GM23248 (cell line): ENCODE data around the gene ERC1. TPM values are rescaled to one million over a fixed set of nuclear protein-coding genes. Genes with fewer than 3 reads are reported as not detected.

ENCODE experiments used
- DNase-seq: peaks from one replicate; pipeline ENCODE4 v3.0.0-alpha.2; 2015
- H2AFZ ChIP-seq: fragments of 200-600 bp; sonication (generic); 2 replicates; pipeline ENCODE4 v1.6.1; 2016; ENCODE audit warnings: antibody characterized with exemption
- H3F3A ChIP-seq: fragments of 200-600 bp; sonication (generic); 2 replicates; pipeline ENCODE4 v1.6.1; 2016; ENCODE audit warnings: mild to moderate bottlenecking, antibody characterized with exemption, mixed run types; ENCODE audit not compliant: insufficient read depth
- H3K27ac ChIP-seq: fragments of 200-600 bp; sonication (generic); 2 replicates; pipeline ENCODE4 v1.5.1; 2016; ENCODE audit warnings: mild to moderate bottlenecking
- H3K27me3 ChIP-seq: fragments of 200-600 bp; sonication (generic); replicated peaks from 2 replicates; pipeline ENCODE4 v1.6.1; 2016; ENCODE audit warnings: mild to moderate bottlenecking; ENCODE audit not compliant: insufficient read depth
- H3K36me3 ChIP-seq: fragments of 200-600 bp; sonication (generic); 2 replicates; pipeline ENCODE4 v1.6.1; 2016; ENCODE audit warnings: low read depth, mild to moderate bottlenecking
- H3K4me1 ChIP-seq: fragments of 200-600 bp; sonication (generic); 2 replicates; pipeline ENCODE4 v1.6.1; 2016; ENCODE audit warnings: mild to moderate bottlenecking; ENCODE audit not compliant: insufficient read depth
- H3K4me2 ChIP-seq: fragments of 200-600 bp; sonication (generic); one replicate; pipeline ENCODE4 v1.6.1; 2016; ENCODE audit warnings: mild to moderate bottlenecking; ENCODE audit not compliant: unreplicated experiment
- H3K4me3 ChIP-seq: fragments of 200-600 bp; sonication (generic); 2 replicates; pipeline ENCODE4 v1.5.1; 2016; ENCODE audit warnings: mild to moderate bottlenecking
- H3K79me2 ChIP-seq: fragments of 200-600 bp; sonication (generic); 2 replicates; pipeline ENCODE4 v1.6.1; 2016; ENCODE audit warnings: mild to moderate bottlenecking; ENCODE audit not compliant: insufficient read depth
- H3K9ac ChIP-seq: fragments of 200-600 bp; sonication (generic); 2 replicates; pipeline ENCODE4 v1.6.1; 2016; ENCODE audit warnings: mild to moderate bottlenecking
- H3K9me2 ChIP-seq: fragments of 200-600 bp; sonication (generic); 2 replicates; pipeline ENCODE4 v1.6.1; 2016; ENCODE audit warnings: mixed run types, mild to moderate bottlenecking, moderate library complexity; ENCODE audit not compliant: insufficient read depth
- H3K9me3 ChIP-seq: fragments of 200-600 bp; sonication (generic); one replicate; pipeline ENCODE4 v1.6.1; 2017; ENCODE audit warnings: low read depth
- H4K20me1 ChIP-seq: fragments of 200-600 bp; sonication (generic); 2 replicates; pipeline ENCODE4 v1.6.0; 2016; ENCODE audit not compliant: insufficient read depth
- EZH2 ChIP-seq: fragments of 200-600 bp; sonication (generic); IDR thresholded peaks from 2 replicates; pipeline ENCODE4 v1.6.1; 2018; ENCODE audit warnings: antibody characterized with exemption, mild to moderate bottlenecking; ENCODE audit not compliant: insufficient read depth, poor library complexity, severe bottlenecking
- EZH2phosphoT487 ChIP-seq: fragments of 200-600 bp; sonication (generic); IDR thresholded peaks from 2 replicates; pipeline ENCODE4 v1.6.1; 2018; ENCODE audit warnings: antibody characterized with exemption, moderate library complexity, mild to moderate bottlenecking, low read depth; ENCODE audit not compliant: insufficient read depth
- WGBS, 2 experiments: methylation state at CpG; one replicate each; pipeline ENCODE4 v1.1.6; 2015 to 2017; ENCODE audit warnings: low lambda C conversion rate in 2 of 2, low coverage in 1 of 2; ENCODE audit errors: missing lambda C conversion rate in 2 of 2; 5-methylcytosine and 5-hydroxymethylcytosine counted together
- in situ Hi-C: fragments of 300-500 bp; cut with MboI; formaldehyde crosslinking; loops from 2 replicates; pipeline ENCODE4 v1.15.0; 2020
- polyA plus RNA-seq: library from polyadenylated mRNA; unstranded; fragments of >200 nt; fragmentation: Nextera tagmentation; extraction: Ambion mirVana; gene quantifications from 2 replicates; pipeline ENCODE4 v1.2.1, GENCODE V29; 2016
- total RNA-seq: library from RNA; depleted of rRNA; stranded (reverse); fragments of >200 nt; shearing (Covaris generic); gene quantifications from 2 replicates; pipeline ENCODE4 v1.2.3, GENCODE V29; 2014

Gene ERC1
- total and polyA plus RNA-seq, 2 experiments from 2014 or later, result 21.5 to 23.3 TPM

GRCh38 chr12:1377117-1377516 lies 386.1 kb downstream of the ERC1 start:
- peaks cover 27% of the 10 kb centered on the region for H3K4me1 ChIP-seq
- H3F3A ChIP-seq, result peaks cover 32% of the 10 kb centered on the region
- H4K20me1 ChIP-seq, result no peaks in the 10 kb centered on the region
- H3K36me3 ChIP-seq, result no peaks in the 10 kb centered on the region
- in situ Hi-C loops, result no loop called here
- no peak for DNase-seq
- no peak overlapping the region for H3K4me2 ChIP-seq
- H3K27ac ChIP-seq, result no peak overlapping the region
- H3K79me2 ChIP-seq, result no peaks in the 10 kb centered on the region
- H3K27me3 ChIP-seq, result no peaks in the 10 kb centered on the region
- H3K4me3 ChIP-seq, result no peak overlapping the region
- H3K9me3 ChIP-seq, result no peaks in the 10 kb centered on the region
- no peaks in the 10 kb centered on the region for H3K9me2 ChIP-seq
- no peak overlapping the region for H2AFZ ChIP-seq
- no peak for TF ChIP-seq EZH2phosphoT487
- TF ChIP-seq EZH2, result no peak
- 96 to 97% methylated on average over 5 of the region's 5 CpGs for WGBS, 2 experiments
- no peak overlapping the region for H3K9ac ChIP-seq

GRCh38 chr12:1377681-1378080 lies 386.7 kb downstream of the ERC1 start:
- no peaks in the 10 kb centered on the region for H3K9me3 ChIP-seq
- in situ Hi-C loops, result no loop called here
- TF ChIP-seq EZH2 (no peak), EZH2phosphoT487 (no peak)
- no peak overlapping the region for H3K27ac ChIP-seq
- no peaks in the 10 kb centered on the region for H3K9me2 ChIP-seq
- H3K36me3 ChIP-seq, result no peaks in the 10 kb centered on the region
- H3K4me1 ChIP-seq, result peaks cover 27% of the 10 kb centered on the region
- H4K20me1 ChIP-seq, result no peaks in the 10 kb centered on the region
- no peak overlapping the region for H2AFZ ChIP-seq
- no peak overlapping the region for H3K4me2 ChIP-seq
- no peaks in the 10 kb centered on the region for H3K27me3 ChIP-seq
- no peak for DNase-seq
- H3F3A ChIP-seq, result peaks cover 27% of the 10 kb centered on the region
- H3K79me2 ChIP-seq, result no peaks in the 10 kb centered on the region
- no peak overlapping the region for H3K9ac ChIP-seq
- WGBS, 2 experiments, result 94 to 96% methylated on average over 3 of the region's 3 CpGs
- no peak overlapping the region for H3K4me3 ChIP-seq

GRCh38 chr12:1380171-1380851 lies 389.3 kb downstream of the ERC1 start:
- H3K4me2 ChIP-seq, result no peak overlapping the region
- H3K9me2 ChIP-seq, result no peaks in the 10 kb centered on the region
- no peak overlapping the region for H3K27ac ChIP-seq
- DNase-seq, result no peak
- no peaks in the 10 kb centered on the region for H3K79me2 ChIP-seq
- no peak overlapping the region for H2AFZ ChIP-seq
- H4K20me1 ChIP-seq, result no peaks in the 10 kb centered on the region
- no peaks in the 10 kb centered on the region for H3K27me3 ChIP-seq
- in situ Hi-C loops, result no loop called here
- H3K4me1 ChIP-seq, result peaks cover under 1% of the 10 kb centered on the region; the same call in 1 of the 2 replicates
- H3K36me3 ChIP-seq, result no peaks in the 10 kb centered on the region
- 86 to 87% methylated on average over 12 of the region's 12 CpGs for WGBS, 2 experiments
- no peak overlapping the region for H3K9ac ChIP-seq
- H3K9me3 ChIP-seq, result no peaks in the 10 kb centered on the region
- no peak overlapping the region for H3K4me3 ChIP-seq
- peaks cover 2% of the 10 kb centered on the region; the same call in 1 of the 2 replicates for H3F3A ChIP-seq
- TF ChIP-seq EZH2phosphoT487 (no peak), EZH2 (no peak)

DNA sequence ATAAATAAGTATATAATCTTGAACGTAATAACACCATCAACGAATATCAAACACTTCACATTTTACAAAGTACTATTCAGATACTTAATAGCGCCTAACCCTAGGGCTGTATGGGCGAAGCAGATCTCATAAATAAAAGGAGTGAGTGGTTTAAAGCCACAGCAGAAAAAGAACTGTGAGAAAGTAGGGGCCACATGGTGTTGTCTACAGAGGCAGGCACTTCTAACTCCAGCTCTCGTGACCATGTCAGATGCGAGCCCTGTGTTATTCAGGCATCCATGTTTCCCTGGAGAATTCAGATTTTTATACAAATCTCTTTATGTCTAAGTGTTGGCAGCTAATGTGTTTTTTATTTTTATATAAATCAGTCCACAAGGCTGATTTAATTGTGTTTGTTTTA lies 391.1 kb downstream of the ERC1 start:
- H3K9me2 ChIP-seq, result no peaks in the 10 kb centered on the region
- TF ChIP-seq EZH2 (no peak), EZH2phosphoT487 (no peak)
- H3K4me3 ChIP-seq, result no peak overlapping the region
- no peaks in the 10 kb centered on the region for H3K36me3 ChIP-seq
- H4K20me1 ChIP-seq, result no peaks in the 10 kb centered on the region
- no peaks in the 10 kb centered on the region for H3F3A ChIP-seq
- in situ Hi-C loops, result no loop called here
- no peaks in the 10 kb centered on the region for H3K27me3 ChIP-seq
- no peak overlapping the region for H2AFZ ChIP-seq
- no peaks in the 10 kb centered on the region for H3K79me2 ChIP-seq
- H3K9me3 ChIP-seq, result no peaks in the 10 kb centered on the region
- H3K4me1 ChIP-seq, result no peaks in the 10 kb centered on the region
- no peak overlapping the region for H3K4me2 ChIP-seq
- H3K9ac ChIP-seq, result no peak overlapping the region
- 83% methylated on average over 6 of the region's 6 CpGs for WGBS, 2 experiments
- no peak for DNase-seq
- no peak overlapping the region for H3K27ac ChIP-seq
